ENCODE data around the gene SOX13. TPM values are rescaled to one million over a fixed set of nuclear protein-coding genes. Genes with fewer than 3 reads are reported as not detected.

Gene SOX13
- total RNA-seq, 1 experiment from 2014 or later = 53.0 TPM

DNA sequence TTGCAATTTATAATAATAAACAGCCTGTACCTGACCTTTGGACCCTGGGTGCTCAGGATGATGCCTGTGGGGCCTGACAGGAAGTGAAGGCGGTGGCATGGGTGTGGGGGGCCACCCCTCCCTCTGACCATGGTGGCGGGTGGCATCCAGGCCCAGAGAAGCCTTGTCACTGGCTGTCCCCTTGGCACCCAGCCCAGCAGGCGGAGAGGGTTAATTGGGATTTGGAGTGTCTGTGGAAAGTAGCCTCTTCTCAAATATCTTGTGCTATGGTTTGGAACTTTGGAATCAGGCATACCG, 20.5 kb downstream of the SOX13 start:
- no peaks in the 10 kb centered on the region for H3K36me3 ChIP-seq (ENCODE audit: control insufficient read depth, insufficient read depth, low read length)
- POLR2A ChIA-PET = no interaction called here
- no peak overlapping the region for H3K4me3 ChIP-seq (ENCODE audit: low read depth in 2 of 2, low read length in 2 of 2)
- BruUV-seq (replicated peaks) = no TSS peak
- H3K9me3 ChIP-seq (ENCODE audit: control insufficient read depth, insufficient read depth, low read depth, low read length) = no peaks in the 10 kb centered on the region
- no peak for DNase-seq (ENCODE audit: low read depth, low spot score)
- peaks cover 36% of the 10 kb centered on the region for H3K4me1 ChIP-seq (ENCODE audit: control insufficient read depth, insufficient read depth, low read length)
- CTCF ChIA-PET = no interaction called here
- no peak overlapping the region; the same call in 1 of the 2 replicates for H3K27ac ChIP-seq (ENCODE audit: low read length)
- intact Hi-C loops (cut with micrococcal nuclease; ENCODE audit: unreplicated experiment) (no loop called here), in situ Hi-C loops (cut with HindIII; ENCODE audit: low pct_unique_long_range_greater_than_20kb, low sequenced_read_pairs) (no loop called here)
- ATAC-seq = no peak
- no peak for TF ChIP-seq TCF7L2 (IDR thresholded peaks at IDR 0.05; ENCODE audit: low read depth, low read length)
- TF ChIP-seq SIN3A (IDR thresholded peaks at IDR 0.05; ENCODE audit: borderline replicate concordance, insufficient read depth, low read depth, low read length) = no peak
- TF ChIP-seq, protein P1, sequence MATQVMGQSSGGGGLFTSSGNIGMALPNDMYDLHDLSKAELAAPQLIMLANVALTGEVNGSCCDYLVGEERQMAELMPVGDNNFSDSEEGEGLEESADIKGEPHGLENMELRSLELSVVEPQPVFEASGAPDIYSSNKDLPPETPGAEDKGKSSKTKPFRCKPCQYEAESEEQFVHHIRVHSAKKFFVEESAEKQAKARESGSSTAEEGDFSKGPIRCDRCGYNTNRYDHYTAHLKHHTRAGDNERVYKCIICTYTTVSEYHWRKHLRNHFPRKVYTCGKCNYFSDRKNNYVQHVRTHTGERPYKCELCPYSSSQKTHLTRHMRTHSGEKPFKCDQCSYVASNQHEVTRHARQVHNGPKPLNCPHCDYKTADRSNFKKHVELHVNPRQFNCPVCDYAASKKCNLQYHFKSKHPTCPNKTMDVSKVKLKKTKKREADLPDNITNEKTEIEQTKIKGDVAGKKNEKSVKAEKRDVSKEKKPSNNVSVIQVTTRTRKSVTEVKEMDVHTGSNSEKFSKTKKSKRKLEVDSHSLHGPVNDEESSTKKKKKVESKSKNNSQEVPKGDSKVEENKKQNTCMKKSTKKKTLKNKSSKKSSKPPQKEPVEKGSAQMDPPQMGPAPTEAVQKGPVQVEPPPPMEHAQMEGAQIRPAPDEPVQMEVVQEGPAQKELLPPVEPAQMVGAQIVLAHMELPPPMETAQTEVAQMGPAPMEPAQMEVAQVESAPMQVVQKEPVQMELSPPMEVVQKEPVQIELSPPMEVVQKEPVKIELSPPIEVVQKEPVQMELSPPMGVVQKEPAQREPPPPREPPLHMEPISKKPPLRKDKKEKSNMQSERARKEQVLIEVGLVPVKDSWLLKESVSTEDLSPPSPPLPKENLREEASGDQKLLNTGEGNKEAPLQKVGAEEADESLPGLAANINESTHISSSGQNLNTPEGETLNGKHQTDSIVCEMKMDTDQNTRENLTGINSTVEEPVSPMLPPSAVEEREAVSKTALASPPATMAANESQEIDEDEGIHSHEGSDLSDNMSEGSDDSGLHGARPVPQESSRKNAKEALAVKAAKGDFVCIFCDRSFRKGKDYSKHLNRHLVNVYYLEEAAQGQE (IDR thresholded peaks at IDR 0.05; ENCODE audit: insufficient read depth in 1 of 2, low read depth in 2 of 2, low read length in 1 of 2) = no peak
- TF ChIP-seq POLR2AphosphoS5 (IDR thresholded peaks at IDR 0.05; ENCODE audit: low read depth, low read length) = no peak
- TF ChIP-seq, protein P2, sequence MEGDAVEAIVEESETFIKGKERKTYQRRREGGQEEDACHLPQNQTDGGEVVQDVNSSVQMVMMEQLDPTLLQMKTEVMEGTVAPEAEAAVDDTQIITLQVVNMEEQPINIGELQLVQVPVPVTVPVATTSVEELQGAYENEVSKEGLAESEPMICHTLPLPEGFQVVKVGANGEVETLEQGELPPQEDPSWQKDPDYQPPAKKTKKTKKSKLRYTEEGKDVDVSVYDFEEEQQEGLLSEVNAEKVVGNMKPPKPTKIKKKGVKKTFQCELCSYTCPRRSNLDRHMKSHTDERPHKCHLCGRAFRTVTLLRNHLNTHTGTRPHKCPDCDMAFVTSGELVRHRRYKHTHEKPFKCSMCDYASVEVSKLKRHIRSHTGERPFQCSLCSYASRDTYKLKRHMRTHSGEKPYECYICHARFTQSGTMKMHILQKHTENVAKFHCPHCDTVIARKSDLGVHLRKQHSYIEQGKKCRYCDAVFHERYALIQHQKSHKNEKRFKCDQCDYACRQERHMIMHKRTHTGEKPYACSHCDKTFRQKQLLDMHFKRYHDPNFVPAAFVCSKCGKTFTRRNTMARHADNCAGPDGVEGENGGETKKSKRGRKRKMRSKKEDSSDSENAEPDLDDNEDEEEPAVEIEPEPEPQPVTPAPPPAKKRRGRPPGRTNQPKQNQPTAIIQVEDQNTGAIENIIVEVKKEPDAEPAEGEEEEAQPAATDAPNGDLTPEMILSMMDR (IDR thresholded peaks at IDR 0.05) = no peak
- H3K27me3 ChIP-seq (ENCODE audit: control insufficient read depth, insufficient read depth, low read length) = no peaks in the 10 kb centered on the region

- in situ Hi-C loops (cut with HindIII; ENCODE audit: low pct_unique_long_range_greater_than_20kb, low sequenced_read_pairs) (no loop called here), intact Hi-C loops (cut with micrococcal nuclease; ENCODE audit: unreplicated experiment) (no loop called here)
- no peak for ATAC-seq
- peak overlapping the region; percentile 40; the same call in 1 of the 2 replicates for H3K27ac ChIP-seq (ENCODE audit: low read length)
- no peaks in the 10 kb centered on the region for H3K9me3 ChIP-seq (ENCODE audit: control insufficient read depth, insufficient read depth, low read depth, low read length)
- H3K4me3 ChIP-seq (ENCODE audit: low read depth in 2 of 2, low read length in 2 of 2) = no peak overlapping the region
- TF ChIP-seq, protein P2 (IDR thresholded peaks at IDR 0.05) = no peak
- no peak for TF ChIP-seq TCF7L2 (IDR thresholded peaks at IDR 0.05; ENCODE audit: low read depth, low read length)
- TF ChIP-seq SIN3A (IDR thresholded peaks at IDR 0.05; ENCODE audit: borderline replicate concordance, insufficient read depth, low read depth, low read length) = no peak
- no peak for TF ChIP-seq POLR2AphosphoS5 (IDR thresholded peaks at IDR 0.05; ENCODE audit: low read depth, low read length)
- TF ChIP-seq, protein P1 (IDR thresholded peaks at IDR 0.05; ENCODE audit: insufficient read depth in 1 of 2, low read depth in 2 of 2, low read length in 1 of 2) = no peak
- BruUV-seq (replicated peaks) = no TSS peak
- H3K27me3 ChIP-seq (ENCODE audit: control insufficient read depth, insufficient read depth, low read length) = no peaks in the 10 kb centered on the region
- POLR2A ChIA-PET = no interaction called here
- DNase-seq (ENCODE audit: low read depth, low spot score) = no peak
- CTCF ChIA-PET = no interaction called here
- no peaks in the 10 kb centered on the region for H3K36me3 ChIP-seq (ENCODE audit: control insufficient read depth, insufficient read depth, low read length)
- peaks cover 32% of the 10 kb centered on the region for H3K4me1 ChIP-seq (ENCODE audit: control insufficient read depth, insufficient read depth, low read length)
These were observed 20.9 kb downstream of the SOX13 start for GRCh38 chr1:204093781-204094180.

Data from Panc1 (cell line).